ENCODE data around the gene SCGN.
"Not testable (repeated sequence)": the region's sequence is repeated elsewhere in the genome, so short reads cannot be mapped to it uniquely, and the experiment has no call there.

SCGN gene

GRCh38 chr6:25730907-25731306 is 78.9 kb downstream of the SCGN start:
- DNase-seq (ENCODE audit: low read depth), result no peak

GRCh38 chr6:25731721-25732120 is 79.7 kb downstream of the SCGN start:
- no peak for DNase-seq (ENCODE audit: low read depth)

DNA sequence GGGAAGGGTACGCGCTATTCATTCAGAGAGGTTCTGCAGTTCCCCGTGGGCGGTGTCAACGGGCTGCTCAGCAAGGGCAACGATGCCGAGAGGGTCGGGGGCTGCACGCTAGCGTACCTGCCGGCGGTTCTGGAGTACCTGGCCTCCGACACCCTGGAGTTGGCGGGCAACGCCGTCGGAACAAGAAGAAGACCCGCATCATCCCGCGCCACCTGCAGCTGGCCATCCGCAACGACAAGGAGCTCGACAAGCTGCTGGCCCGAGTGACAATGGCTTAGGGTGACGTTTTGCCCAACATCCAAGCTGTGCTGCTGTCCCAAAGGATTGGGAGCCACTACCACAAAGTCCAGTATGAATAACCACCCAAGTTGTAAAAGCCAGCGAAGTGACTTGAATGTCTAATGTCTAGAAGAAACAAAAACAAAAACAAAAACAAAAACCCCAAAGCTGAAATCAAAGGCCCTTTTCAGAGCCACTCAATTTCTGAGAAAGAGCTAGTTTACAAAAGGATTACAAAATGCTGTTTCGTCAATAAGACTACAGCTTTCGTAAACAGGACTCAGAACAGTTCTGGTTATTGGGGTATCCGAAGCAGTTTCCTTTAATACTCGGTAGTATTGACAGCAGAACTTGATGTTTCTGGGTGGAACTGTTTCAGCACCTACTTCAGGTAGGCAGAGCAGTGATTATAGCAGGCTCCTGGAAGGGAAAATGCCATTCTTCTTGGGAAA is 80.6 kb downstream of the SCGN start:
- no peak for DNase-seq (ENCODE audit: low read depth)

GRCh38 chr6:25735261-25735660 is 83.2 kb downstream of the SCGN start:
- no peak for DNase-seq (ENCODE audit: low read depth)

- DNase-seq (ENCODE audit: low read depth), result no peak
Measured at GRCh38 chr6:25743868-25744267, 91.9 kb downstream of the SCGN start.

GRCh38 chr6:25745836-25746235 is 93.8 kb downstream of the SCGN start:
- no peak for DNase-seq (ENCODE audit: low read depth)

DNA sequence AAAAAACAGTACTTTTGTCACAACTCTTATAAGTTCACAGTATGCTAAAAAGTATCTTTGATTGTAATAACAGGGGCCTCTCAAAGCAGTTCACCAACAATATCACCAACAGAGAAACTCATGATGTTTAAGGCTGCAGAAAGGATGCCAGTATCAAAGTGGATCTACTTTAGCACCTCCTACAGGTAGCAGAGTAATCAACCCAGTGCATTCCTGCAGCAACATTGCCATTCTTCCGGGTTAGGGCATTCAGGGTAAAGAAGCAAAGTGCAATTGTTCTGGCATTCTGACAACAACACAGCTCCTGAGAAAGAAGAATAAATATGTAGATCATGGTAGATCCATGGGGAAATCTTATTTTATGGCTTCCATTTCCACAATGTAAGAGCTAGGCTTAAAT is 95.0 kb downstream of the SCGN start:
- DNase-seq (ENCODE audit: low read depth), result no peak

GRCh38 chr6:25747477-25747876 is 95.5 kb downstream of the SCGN start:
- DNase-seq (ENCODE audit: low read depth), result no peak

DNA sequence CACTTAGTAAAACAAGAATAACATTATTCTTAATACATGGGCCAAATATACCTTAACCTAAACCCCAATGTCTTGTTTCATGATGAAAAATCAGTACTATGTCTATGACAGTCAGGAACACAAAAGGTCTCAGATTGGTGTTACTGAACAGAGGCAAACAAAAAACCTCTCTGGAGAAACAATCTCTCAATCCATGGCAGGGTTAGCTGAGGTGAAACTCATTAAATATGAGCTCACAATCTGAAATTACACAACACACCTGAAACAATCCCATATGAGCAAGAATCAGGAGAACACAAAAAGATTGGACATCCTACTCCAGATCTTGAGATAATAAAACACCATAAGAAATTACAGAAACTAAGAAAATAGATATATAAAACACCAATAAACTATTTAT is 96.0 kb downstream of the SCGN start:
- DNase-seq (ENCODE audit: low read depth), result no peak

- DNase-seq (ENCODE audit: low read depth), result not testable (repeated sequence)
Measured at GRCh38 chr6:25748601-25749517, 96.8 kb downstream of the SCGN start.

DNA sequence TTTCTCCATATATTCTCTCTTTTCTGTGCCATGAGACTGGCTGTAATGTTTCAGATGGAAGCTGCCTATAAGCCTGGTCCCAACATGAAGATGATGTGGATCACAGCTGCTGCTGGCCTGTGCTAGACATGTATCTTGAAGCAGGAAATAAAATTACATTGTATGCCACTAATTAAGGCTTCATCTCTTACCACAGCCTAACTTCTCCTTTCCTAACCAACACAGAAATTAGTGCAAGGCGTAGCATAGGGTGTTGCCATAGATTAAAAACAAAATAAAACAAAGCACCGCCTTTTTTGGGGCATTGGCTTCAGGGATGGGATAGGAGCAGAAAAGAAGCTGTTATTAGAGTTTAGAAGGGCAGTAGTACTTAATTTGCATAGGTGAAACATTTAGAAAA is 97.8 kb downstream of the SCGN start:
- no peak for DNase-seq (ENCODE audit: low read depth)

DNA sequence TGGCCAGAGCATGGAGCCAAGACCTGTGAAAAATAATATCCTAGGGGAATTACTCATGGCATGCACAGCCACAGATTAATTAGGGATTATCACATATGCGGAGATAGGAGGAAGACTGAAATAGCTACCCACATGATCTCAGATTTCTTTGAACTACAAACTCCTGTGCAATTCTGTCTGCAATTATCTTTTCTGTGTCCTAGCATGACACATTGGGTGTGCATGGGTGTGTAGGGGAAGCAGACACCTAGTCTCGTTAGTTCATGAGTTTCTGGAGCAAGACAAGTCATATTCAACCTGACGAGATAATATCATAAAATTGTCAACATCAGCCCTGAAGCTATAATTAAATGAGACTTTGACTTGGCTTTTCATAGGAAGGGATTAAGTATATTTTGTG is 98.9 kb downstream of the SCGN start:
- no peak for DNase-seq (ENCODE audit: low read depth)
